Measurements from ENCODE around the gene TMEM198.

TMEM198 gene

GRCh38 chr2:219496247-219496824 lies 47.5 kb upstream of the TMEM198 start:
- H3K9ac ChIP-seq (ENCODE audit: low read length) = peak overlapping the region; percentile 96
- WGBS = 28% methylated on average over 18 of the region's 20 CpGs
- H3K27ac ChIP-seq (ENCODE audit: low read length, poor library complexity, severe bottlenecking) = no peak overlapping the region
- no peak overlapping the region for H3K4ac ChIP-seq (ENCODE audit: low read depth in 1 of 2, low read length in 2 of 2)
- H3K18ac ChIP-seq (ENCODE audit: low read depth in 1 of 2, low read length in 2 of 2) = no peak overlapping the region
- no peak overlapping the region for H3K4me3 ChIP-seq (ENCODE audit: insufficient read depth in 1 of 2, low read depth in 1 of 2, low read length in 2 of 2)
- no peak overlapping the region for H2AK5ac ChIP-seq (ENCODE audit: low read length, severe bottlenecking)
- H2BK120ac ChIP-seq (ENCODE audit: low read depth, low read length) = no peak overlapping the region
- no peak overlapping the region for H2BK5ac ChIP-seq (ENCODE audit: low read depth, low read length, poor library complexity, severe bottlenecking)
- no peak overlapping the region for H2BK12ac ChIP-seq (ENCODE audit: low read length in 2 of 2)
- H3K36me3 ChIP-seq (ENCODE audit: control insufficient read depth in 1 of 2, insufficient read depth in 2 of 2, low read depth in 1 of 2, low read length in 2 of 2) = peaks cover 22 to 23% of the 10 kb centered on the region in 2 experiments
- peaks cover 0 to 45% of the 10 kb centered on the region in 2 experiments for H3K27me3 ChIP-seq (ENCODE audit: control insufficient read depth in 1 of 2, insufficient read depth in 1 of 2, low read length in 2 of 2)
- peaks cover 15% of the 10 kb centered on the region for H3K79me1 ChIP-seq (replicated peaks; ENCODE audit: low read length, poor library complexity, severe bottlenecking)
- H3K9me3 ChIP-seq (ENCODE audit: control insufficient read depth, low read length) = no peaks in the 10 kb centered on the region
- H2BK15ac ChIP-seq (ENCODE audit: low read depth, poor library complexity, severe bottlenecking) = no peak overlapping the region
- H3K23ac ChIP-seq (ENCODE audit: low read length in 2 of 2) = no peak overlapping the region
- H3K14ac ChIP-seq (ENCODE audit: low read length in 2 of 2) = no peak overlapping the region
- no peak for DNase-seq
- H3K4me2 ChIP-seq (ENCODE audit: low read length, poor library complexity, severe bottlenecking) = no peak overlapping the region
- H2AFZ ChIP-seq (ENCODE audit: low read depth, low read length) = no peak overlapping the region
- peaks cover 25% of the 10 kb centered on the region for H3K4me1 ChIP-seq (ENCODE audit: control insufficient read depth, insufficient read depth, low read depth, low read length)
- no peak overlapping the region for H4K91ac ChIP-seq (ENCODE audit: low read length)
- H4K8ac ChIP-seq (ENCODE audit: low read length) = peak overlapping the region; percentile 56

- Histone ChIP-seq H2AFZ (ENCODE audit: low read depth, low read length) (no peak overlapping the region), H3K23ac (ENCODE audit: low read length in 2 of 2) (no peak overlapping the region), H3K4me2 (ENCODE audit: low read length, poor library complexity, severe bottlenecking) (no peak overlapping the region), H2BK15ac (ENCODE audit: low read depth, poor library complexity, severe bottlenecking) (peak overlapping the region; percentile 15), H4K91ac (ENCODE audit: low read length) (peak overlapping the region; percentile 59), H3K27me3 (ENCODE audit: control insufficient read depth in 1 of 2, insufficient read depth in 1 of 2, low read length in 2 of 2) (peaks cover 0 to 45% of the 10 kb centered on the region in 2 experiments), H2BK5ac (ENCODE audit: low read depth, low read length, poor library complexity, severe bottlenecking) (no peak overlapping the region), H3K9me3 (ENCODE audit: control insufficient read depth, low read length) (no peaks in the 10 kb centered on the region), H2BK120ac (ENCODE audit: low read depth, low read length) (no peak overlapping the region), H2AK5ac (ENCODE audit: low read length, severe bottlenecking) (no peak overlapping the region), H3K4me1 (ENCODE audit: control insufficient read depth, insufficient read depth, low read depth, low read length) (peaks cover 30% of the 10 kb centered on the region), H3K14ac (ENCODE audit: low read length in 2 of 2) (no peak overlapping the region), H3K4ac (ENCODE audit: low read depth in 1 of 2, low read length in 2 of 2) (no peak overlapping the region), H3K79me1 (replicated peaks; ENCODE audit: low read length, poor library complexity, severe bottlenecking) (peaks cover 21% of the 10 kb centered on the region), H3K27ac (ENCODE audit: low read length, poor library complexity, severe bottlenecking) (no peak overlapping the region), H3K9ac (ENCODE audit: low read length) (peak overlapping the region; percentile 96), H3K18ac (ENCODE audit: low read depth in 1 of 2, low read length in 2 of 2) (peak overlapping the region in 1 of 2 experiments; percentile 21), H4K8ac (ENCODE audit: low read length) (peak overlapping the region; percentile 56), H2BK12ac (ENCODE audit: low read length in 2 of 2) (peak overlapping the region in 1 of 2 experiments; percentile 60), H3K4me3 (ENCODE audit: insufficient read depth in 1 of 2, low read depth in 1 of 2, low read length in 2 of 2) (peak overlapping the region; percentile 22 to 91), H3K36me3 (ENCODE audit: control insufficient read depth in 1 of 2, insufficient read depth in 2 of 2, low read depth in 1 of 2, low read length in 2 of 2) (peaks cover 21 to 23% of the 10 kb centered on the region in 2 experiments)
- peak; percentile 21 for DNase-seq
- 26% methylated on average over 61 of the region's 61 CpGs for WGBS
Observed at GRCh38 chr2:219496825-219497494, 46.9 kb upstream of the TMEM198 start.

- H3K4ac ChIP-seq (ENCODE audit: low read depth in 1 of 2, low read length in 2 of 2) = peak overlapping the region; percentile 20 to 44
- no peaks in the 10 kb centered on the region for H3K9me3 ChIP-seq (ENCODE audit: control insufficient read depth, low read length)
- H3K4me2 ChIP-seq (ENCODE audit: low read length, poor library complexity, severe bottlenecking) = peak overlapping the region; percentile 86
- H3K18ac ChIP-seq (ENCODE audit: low read depth in 1 of 2, low read length in 2 of 2) = peak overlapping the region; percentile 84 to 93
- peaks cover 32% of the 10 kb centered on the region for H3K4me1 ChIP-seq (ENCODE audit: control insufficient read depth, insufficient read depth, low read depth, low read length)
- H3K23ac ChIP-seq (ENCODE audit: low read length in 2 of 2) = no peak overlapping the region
- peaks cover 23% of the 10 kb centered on the region for H3K79me1 ChIP-seq (replicated peaks; ENCODE audit: low read length, poor library complexity, severe bottlenecking)
- peak overlapping the region; percentile 88 for H4K8ac ChIP-seq (ENCODE audit: low read length)
- peak overlapping the region; percentile 82 for H3K27ac ChIP-seq (ENCODE audit: low read length, poor library complexity, severe bottlenecking)
- peak overlapping the region; percentile 67 to 91 for H3K4me3 ChIP-seq (ENCODE audit: insufficient read depth in 1 of 2, low read depth in 1 of 2, low read length in 2 of 2)
- no peak overlapping the region for H2AK5ac ChIP-seq (ENCODE audit: low read length, severe bottlenecking)
- 3% methylated on average over 59 of the region's 59 CpGs for WGBS
- peak overlapping the region; percentile 7 to 31 for H2BK12ac ChIP-seq (ENCODE audit: low read length in 2 of 2)
- peak overlapping the region; percentile 59 for H2AFZ ChIP-seq (ENCODE audit: low read depth, low read length)
- H4K91ac ChIP-seq (ENCODE audit: low read length) = peak overlapping the region; percentile 74
- peak overlapping the region in 1 of 2 experiments; percentile 93 for H3K14ac ChIP-seq (ENCODE audit: low read length in 2 of 2)
- H2BK15ac ChIP-seq (ENCODE audit: low read depth, poor library complexity, severe bottlenecking) = peak overlapping the region; percentile 63
- H2BK120ac ChIP-seq (ENCODE audit: low read depth, low read length) = peak overlapping the region; percentile 24
- peaks cover 21 to 22% of the 10 kb centered on the region in 2 experiments for H3K36me3 ChIP-seq (ENCODE audit: control insufficient read depth in 1 of 2, insufficient read depth in 2 of 2, low read depth in 1 of 2, low read length in 2 of 2)
- peak overlapping the region; percentile 96 for H3K9ac ChIP-seq (ENCODE audit: low read length)
- H3K27me3 ChIP-seq (ENCODE audit: control insufficient read depth in 1 of 2, insufficient read depth in 1 of 2, low read length in 2 of 2) = peaks cover 0 to 45% of the 10 kb centered on the region in 2 experiments
- peak; percentile 90 for DNase-seq
- H2BK5ac ChIP-seq (ENCODE audit: low read depth, low read length, poor library complexity, severe bottlenecking) = peak overlapping the region; percentile 26
Observed at GRCh38 chr2:219497495-219498279, 46.1 kb upstream of the TMEM198 start.

Measured in mesenchymal stem cell (in vitro differentiated cells and primary cell).